CD4-positive, alpha-beta T cell treated with Interferon gamma for 1 hour (primary cell): ENCODE data around the gene VPS26C.
A peak's percentile ranks its signal among the peaks of the same experiment; 100 is the strongest.

ENCODE experiments used
- DNase-seq: peaks from one replicate; pipeline ENCODE4 v3.0.0-alpha.2; 2020

Gene VPS26C

GRCh38 chr21:37263827-37264600 lies 3.1 kb downstream of the VPS26C start:
- DNase-seq: no peak

- DNase-seq: no peak
Measured at GRCh38 chr21:37259426-37259825, 7.7 kb downstream of the VPS26C start.

GRCh38 chr21:37257967-37258877 lies 8.9 kb downstream of the VPS26C start:
- peak; percentile 79 for DNase-seq

GRCh38 chr21:37257511-37257966 lies 9.6 kb downstream of the VPS26C start:
- peak; percentile 32 for DNase-seq

GRCh38 chr21:37253991-37254390 lies 13.1 kb downstream of the VPS26C start:
- no peak for DNase-seq

- no peak for DNase-seq
Measured at GRCh38 chr21:37251294-37251634, 15.9 kb downstream of the VPS26C start.

GRCh38 chr21:37249112-37249904 lies 17.8 kb downstream of the VPS26C start:
- DNase-seq: no peak

- DNase-seq: no peak
Measured at GRCh38 chr21:37248298-37248697, 18.8 kb downstream of the VPS26C start.

GRCh38 chr21:37245151-37245550 lies 22.0 kb downstream of the VPS26C start:
- no peak for DNase-seq

- no peak for DNase-seq
Measured at GRCh38 chr21:37244501-37245095, 22.5 kb downstream of the VPS26C start.

GRCh38 chr21:37243961-37244360 lies 23.2 kb downstream of the VPS26C start:
- DNase-seq: no peak

GRCh38 chr21:37241426-37241825 lies 25.7 kb downstream of the VPS26C start:
- no peak for DNase-seq

GRCh38 chr21:37240978-37241377 lies 26.2 kb downstream of the VPS26C start:
- DNase-seq: no peak

GRCh38 chr21:37237764-37238163 lies 29.4 kb downstream of the VPS26C start:
- DNase-seq: no peak

- no peak for DNase-seq
Measured at GRCh38 chr21:37237346-37237745, 29.8 kb downstream of the VPS26C start.

GRCh38 chr21:37233551-37234146 lies 33.5 kb downstream of the VPS26C start:
- no peak for DNase-seq

- no peak for DNase-seq
Measured at GRCh38 chr21:37232274-37233018, 34.7 kb downstream of the VPS26C start.

- DNase-seq: no peak
Measured at GRCh38 chr21:37231671-37232070, 35.5 kb downstream of the VPS26C start.

- DNase-seq: no peak
Measured at GRCh38 chr21:37231249-37231645, 35.9 kb downstream of the VPS26C start.

- DNase-seq: no peak
Measured at GRCh38 chr21:37230632-37231248, 36.4 kb downstream of the VPS26C start.

- no peak for DNase-seq
Measured at GRCh38 chr21:37228003-37228400, 39.1 kb downstream of the VPS26C start.
